H1 (cell line): ENCODE measurements around the gene PROSER1.

ENCODE experiments used
- BCL11A ChIP-seq, 2 experiments: IDR thresholded peaks; one replicate each; pipeline ENCODE4 v1.6.1; 2011; ENCODE audit warnings: low read depth in 2 of 2, low read length in 2 of 2, mild to moderate bottlenecking in 2 of 2
- BRCA1 ChIP-seq: IDR thresholded peaks from 2 replicates; pipeline ENCODE4 v1.6.1; 2012; ENCODE audit warnings: low read depth, low read length, improper control_type of control experiment
- CTCF ChIP-seq, 3 experiments: IDR thresholded peaks; 1 replicate in 2 of 3; 2 replicates in 1 of 3; pipeline versions ENCODE4 v1.5.1 to v1.6.1; 2011; ENCODE audit warnings: low read length in 3 of 3, mild to moderate bottlenecking in 3 of 3, inconsistent platforms in 2 of 3, low read depth in 1 of 3, moderate library complexity in 1 of 3; ENCODE audit not compliant: insufficient read depth in 1 of 3; ENCODE audit errors: control extremely low read depth in 1 of 3
- EGR1 ChIP-seq: IDR thresholded peaks from 2 replicates; pipeline ENCODE4 v1.6.1; 2011; ENCODE audit warnings: low read depth, low read length, borderline replicate concordance
- EZH2 ChIP-seq: fragments of 200-600 bp; sonication (generic); IDR thresholded peaks from 2 replicates; pipeline ENCODE4 v1.7.1; 2012; ENCODE audit warnings: low read depth, mild to moderate bottlenecking, moderate library complexity, low read length, inconsistent platforms; ENCODE audit not compliant: severe bottlenecking
- SIN3A ChIP-seq, 2 experiments: IDR thresholded peaks in 1 of 2; conservative IDR thresholded peaks in 1 of 2; 2 replicates each; pipeline ENCODE4 v1.6.1; 2011 to 2012; ENCODE audit warnings: low read length in 2 of 2, improper control_type of control experiment in 1 of 2, low read depth in 1 of 2, mild to moderate bottlenecking in 1 of 2
- SP1 ChIP-seq: IDR thresholded peaks from 2 replicates; pipeline ENCODE4 v1.6.1; 2011; ENCODE audit warnings: low read depth, low read length
- SP2 ChIP-seq: IDR thresholded peaks from 2 replicates; pipeline ENCODE4 v1.6.1; 2012; ENCODE audit warnings: mild to moderate bottlenecking, low read length, inconsistent platforms
- TAF1 ChIP-seq: IDR thresholded peaks from 2 replicates; pipeline ENCODE4 v1.6.1; 2011; ENCODE audit warnings: mild to moderate bottlenecking, low read depth, low read length
- ZNF274 ChIP-seq: IDR thresholded peaks from 2 replicates; pipeline ENCODE4 v1.7.0; 2012; ENCODE audit warnings: low read length, borderline replicate concordance; ENCODE audit errors: extremely low read depth
- TF ChIP-seq, protein P1 (sequence below): IDR thresholded peaks from 2 replicates; pipeline ENCODE4 v1.6.1; 2012; ENCODE audit warnings: inconsistent platforms

DNA sequence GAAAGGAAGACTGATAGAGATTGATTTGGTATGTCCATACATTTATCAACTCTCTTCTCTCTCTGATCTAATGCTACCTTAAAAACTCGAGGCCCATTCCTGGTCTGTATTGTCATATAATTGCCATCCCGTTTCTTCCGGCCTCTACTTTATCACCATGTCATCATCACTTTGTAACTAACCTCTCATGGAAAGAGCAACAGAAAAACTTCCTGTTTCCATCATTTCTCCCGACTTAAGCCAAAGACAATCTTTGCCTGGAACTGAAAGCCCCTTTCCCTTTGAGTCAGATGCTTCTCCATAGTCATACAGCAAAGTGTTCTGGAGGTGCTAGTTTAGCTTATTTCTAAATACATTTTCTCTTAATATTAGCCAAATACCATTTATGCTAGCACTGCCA, 44.5 kb downstream of the PROSER1 start:
- TF ChIP-seq SIN3A (conservative IDR thresholded peaks at IDR 0.05 in 1 of 2, IDR thresholded peaks at IDR 0.05 in 1 of 2; ENCODE audit: low read depth in 1 of 2, low read length in 2 of 2): no peak
- TF ChIP-seq ZNF274: no peak
- TF ChIP-seq CTCF (IDR thresholded peaks at IDR 0.05; ENCODE audit: control extremely low read depth in 1 of 3, insufficient read depth in 1 of 3, low read depth in 1 of 3, low read length in 3 of 3): no peak
- TF ChIP-seq EZH2: no peak
- TF ChIP-seq, protein P1, sequence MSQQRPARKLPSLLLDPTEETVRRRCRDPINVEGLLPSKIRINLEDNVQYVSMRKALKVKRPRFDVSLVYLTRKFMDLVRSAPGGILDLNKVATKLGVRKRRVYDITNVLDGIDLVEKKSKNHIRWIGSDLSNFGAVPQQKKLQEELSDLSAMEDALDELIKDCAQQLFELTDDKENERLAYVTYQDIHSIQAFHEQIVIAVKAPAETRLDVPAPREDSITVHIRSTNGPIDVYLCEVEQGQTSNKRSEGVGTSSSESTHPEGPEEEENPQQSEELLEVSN: no peak
- no peak for TF ChIP-seq SP1
- no peak for TF ChIP-seq TAF1
- no peak for TF ChIP-seq SP2
- no peak for TF ChIP-seq BRCA1
- no peak for TF ChIP-seq BCL11A (IDR thresholded peaks at IDR 0.05; ENCODE audit: low read depth in 2 of 2, low read length in 2 of 2)
- no peak for TF ChIP-seq EGR1
